GM18519 (cell line): ENCODE results near the gene TTC13.

ENCODE experiments used
- ATAC-seq: cut with Tn5 transposase; IDR thresholded peaks from one replicate; pipeline ENCODE4 v1.9.1; 2021; ENCODE audit warnings: mild to moderate bottlenecking, moderate library complexity; ENCODE audit not compliant: unreplicated experiment, low FRiP score

TTC13 gene

DNA sequence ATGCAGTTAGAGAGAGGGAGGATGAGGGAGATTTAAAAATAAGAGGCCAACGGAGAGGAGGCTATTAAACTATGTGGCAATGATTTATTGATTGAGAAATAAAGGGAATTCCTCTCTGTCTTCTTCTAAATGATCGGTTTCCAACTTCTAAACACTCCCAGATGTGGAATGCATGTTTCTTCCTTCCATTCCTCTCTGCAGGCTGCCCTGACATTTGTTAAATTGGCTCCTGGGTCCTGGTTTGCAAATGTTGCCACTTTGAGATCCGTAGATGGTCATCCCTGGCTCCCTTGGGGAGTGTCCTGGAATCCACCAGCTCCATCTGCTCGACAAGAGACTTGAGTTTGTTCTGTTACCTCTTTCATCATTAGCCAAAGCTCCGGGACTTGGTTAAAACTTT is 100.1 kb downstream of the TTC13 start:
- no peak for ATAC-seq

DNA sequence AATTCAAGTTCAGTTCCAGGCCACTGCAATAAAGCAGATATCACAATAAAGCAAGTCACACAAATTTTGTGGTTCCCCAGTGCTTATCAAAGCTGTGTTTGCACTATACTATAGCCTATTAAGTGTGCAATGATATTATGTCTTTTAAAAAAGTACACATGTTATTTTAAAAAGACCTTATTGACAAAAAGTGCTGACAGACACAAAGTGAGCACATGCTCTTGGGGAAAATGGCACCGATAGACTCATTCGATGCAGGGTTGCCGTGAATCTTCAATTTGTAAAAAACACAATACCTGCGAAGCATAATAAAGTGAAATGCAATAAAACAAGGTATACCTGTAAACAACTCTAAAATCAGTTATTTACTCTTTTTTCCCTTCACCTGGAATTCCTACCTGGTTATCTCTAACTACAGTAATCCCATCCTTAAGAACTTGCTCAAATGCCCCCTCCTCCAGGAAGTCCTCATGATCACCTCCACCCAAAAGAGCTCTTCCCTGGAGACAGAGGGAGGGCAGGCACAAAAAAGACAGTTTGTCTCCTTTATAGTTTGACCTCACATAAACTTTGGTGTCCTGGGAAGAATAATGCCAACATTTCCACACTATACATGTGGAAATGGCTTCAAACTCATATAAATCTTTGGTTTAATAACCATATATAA is 100.6 kb downstream of the TTC13 start:
- ATAC-seq, result no peak

DNA sequence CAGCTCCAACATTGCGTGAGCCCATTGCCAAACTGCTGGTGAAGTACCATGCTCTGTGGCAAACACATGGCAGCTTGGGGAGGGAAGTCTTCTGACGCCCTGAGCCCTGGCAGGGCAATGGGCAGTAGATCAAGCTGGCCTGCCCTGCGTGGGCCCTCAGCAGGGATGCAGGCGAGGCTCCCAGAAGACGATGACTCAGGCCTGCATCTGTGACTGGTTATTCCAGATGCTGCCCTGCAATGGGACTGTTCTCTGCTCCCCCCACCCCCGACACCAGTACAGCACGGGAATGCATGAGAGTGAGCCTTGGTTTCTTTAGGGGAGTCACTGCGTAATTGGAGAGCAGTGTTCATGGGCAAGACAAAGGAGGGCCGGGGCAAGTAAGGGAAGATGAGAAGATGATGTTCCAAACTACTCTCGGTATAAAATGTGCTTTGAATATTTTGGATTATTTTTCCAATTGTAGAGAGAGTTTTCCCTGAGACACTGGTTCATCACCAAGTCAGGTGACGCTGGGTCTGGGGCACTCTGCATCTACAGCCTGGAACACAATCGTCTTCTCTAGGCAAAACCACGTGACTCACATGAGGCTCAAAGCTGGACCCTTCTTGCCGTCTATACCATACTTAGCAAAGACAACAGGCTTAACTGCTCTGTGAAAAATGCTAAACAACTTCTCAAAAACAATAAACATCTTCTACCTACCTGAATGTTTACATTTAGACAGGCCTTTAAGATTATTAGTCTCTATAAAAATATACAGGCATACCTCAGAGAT is 101.3 kb downstream of the TTC13 start:
- no peak for ATAC-seq

DNA sequence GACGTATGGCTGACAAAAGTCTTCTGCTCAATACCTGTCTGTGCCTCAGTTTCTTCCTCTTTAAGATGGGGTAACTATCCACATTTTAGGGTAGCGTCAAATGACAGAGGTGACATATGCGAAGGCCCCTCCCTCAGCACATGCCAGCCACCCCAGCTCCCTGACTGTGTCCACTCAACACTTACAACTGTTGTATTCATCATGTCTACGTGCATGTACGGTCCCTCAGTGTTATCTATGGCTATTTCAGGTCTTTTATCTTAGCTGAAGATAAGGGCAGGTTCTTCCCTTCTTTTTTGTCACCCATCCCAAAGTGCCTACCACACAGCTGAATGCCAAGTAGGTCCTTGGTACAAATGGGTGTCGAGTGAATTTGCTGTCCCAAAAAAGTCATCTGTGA is 102.0 kb downstream of the TTC13 start:
- no peak for ATAC-seq

DNA sequence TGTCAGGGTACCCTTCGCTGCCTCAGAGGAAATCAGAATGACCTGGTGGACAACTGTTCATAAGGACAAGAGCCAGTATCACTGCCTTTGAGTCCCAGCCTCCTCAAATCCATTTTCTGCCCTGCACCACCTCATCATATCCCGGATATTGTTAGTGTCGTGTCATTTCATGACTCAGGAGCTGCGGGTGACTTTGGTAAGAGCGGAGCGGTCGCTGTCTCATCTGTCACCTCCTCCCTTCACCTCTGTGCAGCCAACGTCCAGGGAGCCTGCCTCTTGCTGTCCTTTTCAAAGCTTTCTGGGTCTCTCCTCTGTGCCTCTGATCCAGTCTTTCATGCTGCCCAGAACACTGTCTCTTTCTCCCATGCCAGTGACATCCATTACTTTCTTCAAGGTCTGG is 103.3 kb downstream of the TTC13 start:
- no peak for ATAC-seq

DNA sequence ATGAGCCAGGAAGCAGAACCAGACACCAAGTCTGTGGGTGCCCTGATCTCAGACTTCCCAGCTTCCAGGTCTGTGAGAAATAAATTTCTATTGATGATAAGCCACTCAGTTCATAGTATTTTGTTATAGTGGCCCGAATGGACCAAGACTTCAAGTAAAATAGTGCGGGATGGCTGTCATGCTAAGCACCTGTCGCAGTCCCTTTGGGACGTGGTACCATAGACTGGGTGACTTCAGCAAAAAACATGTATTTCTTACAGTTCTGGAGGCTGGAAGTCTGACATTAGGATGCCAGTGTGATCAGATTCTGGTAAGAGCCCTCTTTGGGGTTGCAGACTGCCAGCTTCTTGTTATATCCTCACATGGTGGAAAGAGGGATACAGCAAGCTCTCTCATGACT is 107.7 kb downstream of the TTC13 start:
- ATAC-seq, result no peak

DNA sequence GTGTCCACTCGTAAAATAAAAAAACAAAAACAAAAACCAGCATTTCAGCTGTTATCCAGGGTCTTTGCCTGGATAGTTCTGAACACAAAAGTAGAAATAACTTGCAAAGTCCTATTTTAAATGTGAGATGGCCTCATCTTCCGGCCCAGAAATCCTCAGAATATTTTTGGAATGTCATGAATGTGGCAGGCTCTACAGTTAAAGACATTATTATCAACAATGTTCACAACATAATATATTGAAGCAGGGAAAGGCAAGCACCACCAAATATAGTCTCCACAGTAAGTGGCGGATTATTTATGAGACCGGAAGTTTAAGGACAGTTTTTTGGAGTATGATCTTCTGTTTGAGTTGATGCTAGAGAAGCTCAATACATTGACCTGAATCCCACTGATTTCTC is 109.2 kb downstream of the TTC13 start:
- ATAC-seq, result no peak

DNA sequence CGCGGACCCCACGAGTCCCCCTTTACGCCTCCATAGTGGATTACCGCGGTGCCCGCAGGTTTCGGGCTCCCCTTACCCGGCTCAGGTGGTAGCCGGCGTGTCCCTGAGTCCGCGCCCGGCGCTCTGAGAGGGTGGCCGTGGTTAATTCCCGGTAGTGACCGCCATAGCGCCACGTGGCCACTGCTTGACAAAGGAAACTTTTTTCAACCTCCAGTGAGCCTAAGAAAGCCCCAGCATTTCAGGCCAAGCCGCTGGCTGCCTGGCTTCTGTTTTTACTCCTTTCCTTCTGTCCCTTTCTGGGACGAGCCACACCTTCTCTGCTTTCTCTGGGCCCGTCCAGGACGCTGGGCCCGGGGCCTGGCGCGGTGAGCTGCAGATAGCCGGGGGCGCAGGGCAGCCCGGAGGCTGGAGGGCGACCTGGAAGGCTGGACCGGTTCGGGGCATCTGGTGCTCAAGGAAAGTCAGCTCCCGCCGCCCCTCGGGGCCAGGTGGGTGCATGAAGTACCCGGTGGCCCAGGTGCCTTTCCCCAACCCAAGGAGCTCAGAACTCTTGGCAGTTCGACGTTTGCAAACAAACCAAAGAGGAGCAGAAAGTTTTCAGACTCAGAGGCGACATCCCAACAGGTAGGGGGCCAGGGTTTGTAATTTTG is 109.8 kb downstream of the TTC13 start:
- ATAC-seq, result peak; percentile 22

DNA sequence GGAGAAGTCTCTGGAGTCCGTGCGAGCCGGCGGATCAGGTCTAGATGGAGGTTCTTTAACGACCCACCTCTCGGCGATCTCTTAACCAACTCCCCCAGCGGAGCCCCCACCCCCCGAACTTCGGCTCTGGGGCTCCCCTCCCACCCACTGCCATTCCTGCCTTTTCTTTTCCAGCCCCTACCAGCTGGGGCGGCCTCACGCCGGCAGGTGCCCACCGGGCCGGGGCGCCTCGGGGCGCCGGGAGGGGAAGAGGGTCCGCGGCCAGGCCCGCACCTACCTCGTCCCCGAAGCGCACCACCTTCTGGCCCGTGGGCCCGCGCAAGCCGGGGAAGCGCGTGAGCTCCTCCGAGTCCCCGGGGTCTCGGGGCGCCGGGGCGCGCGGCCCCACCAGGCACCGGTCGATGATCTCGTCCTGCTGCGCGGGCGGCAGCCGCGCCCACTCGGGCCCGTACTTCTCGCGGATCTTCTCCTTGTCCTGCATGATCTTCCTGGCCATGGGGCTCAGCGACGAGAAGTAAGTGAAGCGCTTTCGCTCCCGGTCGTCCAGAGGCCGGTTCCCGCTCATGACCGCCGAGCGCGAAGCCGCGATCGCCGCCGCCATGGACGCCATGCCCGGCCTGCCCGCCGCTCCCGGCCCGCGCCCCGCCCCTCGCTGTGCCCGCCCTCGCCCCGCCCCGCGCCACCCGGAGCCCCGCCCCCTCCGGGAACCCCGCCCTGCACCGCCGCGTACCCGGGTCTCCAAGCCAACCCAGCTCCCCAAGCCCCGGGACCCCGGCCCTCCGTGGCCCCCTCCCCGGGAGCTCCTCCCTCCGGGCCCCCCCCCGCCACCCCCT is 110.5 kb downstream of the TTC13 start, which contains the start of gene C1orf198:
C1orf198 (minus strand) TSS at position 619 of the 833 bp plus-strand sequence; CDS start at position 610, 9 bp downstream.
- ATAC-seq, result peak; percentile 38

DNA sequence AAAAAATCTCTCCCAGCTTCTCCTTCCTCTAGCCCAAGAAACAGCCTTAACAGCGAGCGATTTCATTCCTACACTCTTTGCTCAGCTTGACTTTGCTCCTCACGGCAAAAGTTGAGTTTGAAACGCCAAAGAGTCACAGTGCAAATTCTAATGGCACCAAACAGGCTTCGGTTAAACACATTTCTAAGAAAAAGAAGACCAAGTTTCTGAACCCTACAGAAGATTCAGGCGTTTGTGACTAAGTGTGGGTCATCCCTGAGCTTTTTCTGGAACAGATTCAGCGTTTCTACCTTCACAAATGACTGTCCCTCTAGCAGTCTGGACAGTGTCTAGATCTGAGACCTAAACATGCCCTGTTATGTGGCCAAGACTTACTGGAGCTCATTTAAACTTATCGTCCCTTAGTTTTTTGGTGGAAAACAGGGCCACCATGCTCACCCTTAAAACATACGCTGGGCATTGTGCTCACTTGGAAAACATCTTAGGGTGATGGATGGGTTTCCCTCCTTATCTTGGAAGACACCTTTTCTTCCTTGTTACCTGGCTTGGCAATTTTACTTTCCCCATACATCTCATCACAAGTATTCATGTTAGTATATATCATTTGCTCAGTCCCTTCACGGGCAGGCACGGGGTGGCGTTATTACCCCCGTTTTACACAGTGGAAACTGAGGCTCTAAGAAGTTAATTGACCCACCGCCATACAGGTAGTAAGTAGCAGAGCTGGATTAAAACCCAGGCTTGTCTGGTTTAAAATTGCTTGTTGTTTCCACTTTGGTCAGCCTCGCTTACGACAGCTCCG is 111.4 kb downstream of the TTC13 start:
- no peak for ATAC-seq

DNA sequence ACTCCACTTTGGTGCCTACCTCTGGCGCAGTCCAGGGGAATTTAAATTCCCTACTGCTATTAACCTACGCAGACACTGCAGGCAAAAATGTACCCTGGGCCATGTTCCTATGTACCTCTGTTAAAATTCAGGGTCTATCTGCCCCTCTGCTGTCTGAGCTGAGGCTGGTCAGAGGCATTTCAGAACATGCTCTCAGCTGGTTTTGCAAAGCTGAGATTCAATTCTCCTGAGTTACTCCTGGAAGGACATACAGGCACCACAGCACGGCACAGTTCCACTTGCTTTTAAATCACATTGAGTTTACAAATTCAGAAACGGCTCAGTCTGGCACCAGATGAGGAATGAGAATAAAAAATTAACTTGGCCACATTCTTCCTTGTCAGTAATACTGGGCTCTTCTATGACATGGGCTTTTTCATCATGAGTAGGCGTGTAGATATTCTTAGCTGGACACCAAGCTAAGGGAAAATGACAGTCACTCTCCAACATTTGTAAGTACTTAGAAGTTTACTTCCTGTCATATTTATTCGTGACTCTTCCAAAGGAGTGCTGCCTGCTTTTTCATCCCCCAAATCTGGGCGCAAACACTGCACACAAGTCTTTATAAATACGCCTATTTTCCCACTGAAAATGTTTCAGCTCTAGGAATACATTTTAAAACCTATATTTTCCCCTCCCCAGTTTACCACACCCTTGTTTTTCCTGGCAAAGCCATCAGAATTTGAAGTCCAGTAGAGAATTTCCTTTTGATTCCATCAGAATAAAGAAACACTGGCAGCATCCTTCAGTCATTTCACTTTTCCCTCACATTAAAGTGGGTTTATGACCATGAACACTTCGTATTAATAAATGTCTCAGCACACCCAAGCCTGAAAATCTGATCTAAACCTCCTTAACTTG is 112.2 kb downstream of the TTC13 start:
- ATAC-seq, result no peak

DNA sequence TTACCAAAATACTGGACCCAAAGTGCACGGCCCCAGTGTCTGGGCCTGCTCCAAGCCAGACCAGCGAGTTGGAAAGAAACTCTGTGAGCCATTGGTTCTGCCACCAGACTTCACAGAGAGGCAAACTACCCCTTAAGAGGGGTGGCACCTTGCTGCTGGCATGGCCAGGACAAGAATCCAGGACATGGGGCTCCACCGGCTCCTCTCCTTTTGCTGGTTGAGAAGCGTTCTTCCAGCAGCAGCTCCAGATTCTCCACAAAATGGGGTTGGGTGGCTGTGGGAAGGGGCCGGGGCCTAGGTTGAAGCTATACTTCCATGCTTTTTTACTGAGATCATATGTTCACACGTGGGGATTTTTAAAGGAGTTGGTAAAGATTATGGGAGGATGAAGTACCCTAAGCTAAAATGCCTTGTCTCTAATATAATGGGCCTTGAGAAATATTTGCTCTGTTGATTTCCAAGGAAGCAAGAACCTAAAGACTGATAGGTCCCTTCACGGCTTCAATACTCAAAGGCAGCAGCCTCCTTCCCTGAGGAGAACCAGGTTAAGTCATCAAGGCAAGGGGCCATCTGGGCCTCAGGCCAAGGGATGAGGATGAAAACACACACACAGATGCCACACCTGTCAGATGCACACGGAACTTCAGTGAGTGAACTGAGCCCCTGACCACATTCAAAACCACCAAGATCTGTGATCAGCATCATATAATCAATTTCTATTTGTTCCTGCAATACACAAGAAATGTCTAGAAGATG is 113.4 kb downstream of the TTC13 start:
- ATAC-seq, result no peak

DNA sequence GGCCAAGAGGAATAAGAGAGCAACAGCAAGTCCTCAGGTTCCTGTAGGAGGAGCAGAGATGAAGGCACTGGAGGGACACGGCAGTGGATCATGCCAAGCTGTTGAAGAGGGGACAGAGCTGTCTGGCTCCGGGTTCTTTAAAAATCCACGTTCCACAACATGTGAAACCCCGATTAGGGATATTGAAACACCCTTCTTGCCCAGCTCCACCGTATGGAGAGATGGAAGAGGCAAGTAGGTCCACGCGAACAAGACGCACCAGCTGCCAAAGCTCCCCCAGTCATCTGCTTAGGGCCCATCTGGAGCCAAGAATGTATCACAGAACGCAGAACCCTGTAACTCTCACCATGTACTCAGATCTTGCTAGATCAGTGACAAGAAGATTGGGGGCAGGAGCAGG is 114.2 kb downstream of the TTC13 start:
- no peak for ATAC-seq

DNA sequence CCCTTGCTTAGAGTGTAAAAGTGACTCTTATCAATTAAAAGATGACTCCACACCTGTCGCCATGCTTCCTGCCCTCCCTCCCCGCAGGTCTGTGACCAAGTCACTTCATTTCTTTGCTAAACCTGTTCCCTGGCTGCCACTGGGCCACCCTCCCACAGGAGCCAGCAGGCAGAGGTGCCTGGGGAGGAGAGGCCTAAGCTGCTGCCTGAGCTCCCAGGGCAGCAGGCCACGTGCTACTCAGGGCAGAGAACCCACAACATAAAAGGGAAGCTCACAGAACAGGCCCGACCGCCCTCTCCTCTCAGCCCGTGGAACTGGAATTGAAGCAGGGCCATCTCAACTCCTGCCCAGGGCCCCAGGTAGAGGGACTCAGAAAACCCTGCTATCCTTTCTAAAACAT is 115.2 kb downstream of the TTC13 start:
- no peak for ATAC-seq

DNA sequence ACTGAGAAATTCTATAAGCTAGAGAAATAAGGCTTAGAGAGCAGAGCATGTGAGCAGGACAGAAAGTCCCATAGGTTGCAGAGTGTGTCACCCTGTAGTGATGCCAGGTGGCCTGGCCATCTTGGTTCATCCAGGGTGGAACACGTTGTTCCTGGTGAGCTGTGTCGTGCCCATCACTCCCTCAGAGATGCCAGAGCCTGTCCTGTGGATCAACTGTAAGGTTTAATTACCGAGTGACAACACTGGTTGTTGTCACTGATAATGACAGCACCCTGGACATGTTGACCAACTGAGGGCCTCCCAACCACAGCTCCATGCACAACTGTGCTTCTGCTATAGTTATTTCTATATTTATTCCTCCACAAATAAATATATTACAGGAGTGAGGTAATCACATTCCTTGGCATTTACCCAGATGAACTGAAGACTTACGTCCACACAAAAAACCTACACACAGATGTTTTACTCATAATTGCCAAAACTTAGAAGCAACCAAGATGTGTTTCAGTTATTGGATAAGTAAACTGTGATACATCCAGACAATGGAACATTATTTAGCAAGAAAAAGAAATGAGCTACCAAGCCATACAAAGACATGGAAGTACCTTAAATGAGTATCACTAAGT is 116.6 kb downstream of the TTC13 start:
- no peak for ATAC-seq

DNA sequence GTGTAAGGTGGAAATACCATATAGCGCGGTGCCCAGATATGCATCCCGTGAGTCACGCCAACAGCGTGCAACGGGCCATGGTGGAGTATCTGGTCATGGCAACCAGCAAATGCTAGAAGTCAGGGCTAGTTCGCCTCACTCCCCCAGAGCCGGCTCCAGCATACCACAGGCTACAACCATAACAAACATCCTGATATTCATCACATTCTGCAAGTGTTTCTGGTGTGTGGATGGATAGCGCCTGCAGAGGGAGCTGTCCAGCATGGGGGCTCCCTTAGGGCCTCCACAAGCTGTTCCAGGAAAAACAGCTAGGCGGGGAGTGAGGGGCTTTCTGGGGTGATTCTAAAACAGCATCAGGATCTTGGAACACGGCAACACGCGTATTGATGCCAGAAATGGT is 117.2 kb downstream of the TTC13 start:
- ATAC-seq, result no peak

DNA sequence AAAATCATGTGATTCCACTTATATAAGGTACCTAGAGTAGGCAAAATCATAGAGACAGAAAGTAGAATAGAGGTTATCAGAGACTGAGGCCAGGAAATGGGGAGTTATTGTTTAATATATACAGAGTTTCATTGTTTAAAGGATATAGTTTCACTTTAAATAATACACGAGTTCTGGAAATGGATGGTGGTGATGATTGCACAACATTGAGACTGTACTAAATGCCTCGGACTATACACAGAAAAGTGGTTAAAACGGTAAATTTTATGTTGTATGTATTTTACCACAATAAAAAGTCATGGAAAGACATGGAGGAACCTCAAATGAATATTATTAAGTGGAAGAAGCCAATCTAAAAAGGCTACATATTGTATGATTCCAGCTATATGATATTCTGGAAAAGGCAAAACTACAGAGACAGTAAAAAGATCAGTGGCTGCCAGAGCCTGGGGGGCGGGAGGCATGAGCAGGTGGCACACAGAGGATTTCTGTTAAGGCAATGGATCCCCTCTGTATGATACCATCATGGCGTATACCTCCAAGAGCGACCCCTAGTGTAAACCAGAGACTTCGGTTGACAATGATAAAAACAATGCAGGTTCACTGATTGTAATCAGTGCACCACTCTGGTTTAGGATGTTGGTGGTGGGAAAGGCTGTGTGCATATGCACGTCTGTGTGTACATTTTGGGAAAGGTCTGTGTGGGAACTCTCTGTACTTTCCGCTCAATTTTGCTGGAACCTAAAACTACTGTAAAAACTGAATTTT is 117.9 kb downstream of the TTC13 start:
- no peak for ATAC-seq
